Activated CD4-positive, alpha-beta T cell treated with anti-CD3 and anti-CD28 coated beads, Interleukin-2, amount 50 U/mL, for 4 hours (primary cell): ENCODE data around the gene ZNF396.

Experiments used
- DNase-seq, 2 experiments: peaks; one replicate each; pipeline ENCODE4 v3.0.0-alpha.2; 2020

Gene ZNF396

DNA sequence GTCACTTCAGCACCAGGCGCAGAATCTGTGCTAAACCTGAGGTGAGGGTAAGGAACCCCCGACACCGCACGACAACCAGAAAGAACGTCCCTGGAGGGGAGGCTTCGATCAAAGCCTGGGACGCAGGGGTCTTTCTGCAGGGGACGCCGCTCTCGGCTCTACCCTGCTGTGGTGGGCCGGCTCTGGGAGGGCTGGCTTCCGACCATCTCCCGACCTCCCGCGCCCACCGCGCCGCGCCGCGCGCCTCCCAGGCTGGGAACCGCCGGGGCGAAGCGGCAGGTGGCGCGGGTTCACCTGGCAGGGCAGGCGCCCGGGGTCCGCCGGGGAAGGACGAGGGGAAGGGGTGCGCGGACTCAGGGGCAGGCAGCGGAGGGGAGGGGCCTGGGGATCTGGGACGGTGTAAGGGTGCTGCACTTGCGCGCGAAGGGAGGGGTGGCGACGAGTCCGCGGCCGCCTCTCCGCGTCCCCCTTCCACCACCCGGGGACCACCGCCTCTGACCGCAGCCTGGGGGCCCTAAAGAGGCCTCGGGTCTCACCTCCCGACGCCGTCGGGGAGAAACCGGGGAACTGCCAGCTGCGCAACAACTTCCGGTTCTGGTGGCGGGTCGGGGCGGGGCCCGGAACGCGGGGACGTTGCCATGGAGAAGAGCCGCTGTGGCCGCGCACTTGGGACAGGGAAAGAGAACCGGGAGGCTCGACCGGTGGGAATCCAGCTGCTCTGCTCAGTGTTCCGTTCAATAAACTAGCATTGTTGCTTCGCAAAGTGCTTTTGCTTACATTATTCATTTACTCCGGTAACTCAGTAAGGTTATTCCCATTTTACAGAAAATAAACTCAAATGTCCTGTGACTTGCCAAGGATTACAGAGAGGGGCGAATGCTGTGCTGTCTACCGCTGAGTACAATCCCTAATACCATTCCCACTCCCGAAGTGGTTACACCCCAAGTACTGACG, at the start of gene ZNF396:
TSS of gene ZNF396 (minus strand) at position 596 of the 954 bp plus-strand sequence. CDS start 3,045 bp downstream, outside the sequence.
- peak; percentile 43 to 52 for DNase-seq

DNA sequence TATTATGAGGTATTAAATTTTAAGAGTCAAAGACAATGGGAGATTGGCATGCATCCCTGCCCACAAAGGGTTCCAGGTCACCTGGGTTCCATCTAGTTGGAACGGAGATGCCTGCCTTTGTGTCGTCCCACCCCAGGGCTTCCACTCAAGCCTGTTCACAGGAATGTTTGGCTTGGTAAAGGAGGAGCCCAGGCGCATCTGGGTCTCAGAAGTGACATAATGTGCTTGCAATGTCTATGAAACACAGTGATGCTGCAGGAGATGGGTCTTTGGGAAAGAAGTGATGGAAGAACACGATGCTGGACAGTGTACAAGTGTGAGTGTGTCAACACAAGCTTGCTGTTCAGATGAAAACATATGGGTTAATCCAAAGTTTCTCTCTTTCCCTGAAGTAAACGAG, 49.6 kb upstream of the ZNF396 start:
- DNase-seq = no peak

DNA sequence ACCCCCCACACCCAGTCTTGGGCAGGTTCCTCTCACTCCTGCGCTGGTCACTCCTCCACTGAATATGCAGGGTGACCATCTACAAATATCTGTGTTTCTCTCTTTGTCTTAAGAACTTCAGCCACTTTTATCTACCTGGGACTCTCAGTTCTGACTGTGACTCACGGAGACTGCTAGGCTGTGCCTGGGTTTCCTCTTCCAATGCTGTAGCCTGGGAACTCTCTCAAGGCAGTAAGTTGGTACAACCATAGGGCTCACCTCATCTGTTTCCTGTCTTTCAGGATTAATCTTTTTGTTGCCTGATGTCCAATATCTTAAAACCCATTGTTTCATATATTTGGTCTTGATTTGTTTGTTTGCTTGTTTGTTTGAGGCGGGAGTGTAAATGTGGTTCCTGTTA, 47.2 kb upstream of the ZNF396 start:
- no peak for DNase-seq

DNA sequence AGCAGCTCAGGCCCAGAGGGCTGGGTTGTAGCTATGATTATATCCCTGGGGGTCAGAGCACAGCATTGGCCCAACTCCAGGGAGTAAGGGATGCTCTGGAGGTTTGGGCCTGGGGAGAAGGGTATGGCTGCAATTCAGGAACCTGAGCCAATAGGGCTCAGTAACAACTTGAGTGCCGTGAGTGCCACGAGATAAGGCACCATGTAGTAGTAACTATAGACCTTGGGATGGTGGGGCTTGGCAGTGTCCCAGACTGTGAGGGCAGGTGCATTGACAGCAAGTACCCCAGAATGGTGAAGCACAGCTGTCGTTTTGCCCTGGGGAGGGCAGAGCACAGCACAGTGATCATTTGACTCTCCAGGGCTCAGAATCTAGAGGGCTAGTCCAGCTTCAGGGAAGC, 45.1 kb upstream of the ZNF396 start:
- DNase-seq = no peak

DNA sequence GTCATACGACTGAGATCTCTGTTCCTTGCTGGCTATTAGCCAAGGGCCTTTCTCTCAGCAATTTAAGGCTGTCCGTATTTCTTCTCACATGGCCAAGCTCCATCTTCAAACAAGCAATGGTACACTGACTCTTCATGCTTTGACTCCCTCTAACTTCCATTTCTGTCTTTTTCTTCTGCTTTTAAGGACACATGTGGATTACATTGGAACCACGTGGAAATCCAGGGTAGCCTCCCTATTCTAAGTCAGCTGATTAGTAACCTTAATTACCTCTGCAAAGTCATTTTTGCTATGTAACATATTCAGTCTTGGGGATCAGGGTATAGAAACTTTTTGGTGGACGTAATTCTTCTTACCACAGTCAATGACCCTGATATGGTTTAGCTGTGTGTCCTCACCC, 41.5 kb upstream of the ZNF396 start:
- no peak for DNase-seq

DNA sequence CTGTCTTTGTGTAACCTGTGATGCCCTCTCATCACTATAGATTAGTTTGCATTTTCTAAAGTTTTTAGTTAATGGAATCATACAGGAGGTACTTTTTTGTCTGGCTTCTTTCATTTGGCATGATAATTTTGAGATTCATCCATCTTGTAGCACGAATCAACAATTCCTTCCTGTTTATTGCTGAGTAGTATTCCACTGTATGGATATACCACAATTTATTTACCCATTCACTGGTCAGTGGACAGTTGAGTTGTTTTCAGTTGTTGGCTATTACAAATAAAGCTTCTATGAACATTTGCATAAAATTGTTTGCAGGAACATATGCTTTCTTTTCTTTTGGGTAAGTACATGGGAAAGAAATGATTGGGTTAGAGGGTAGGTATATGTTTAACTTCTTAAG, 40.1 kb upstream of the ZNF396 start:
- no peak for DNase-seq

DNA sequence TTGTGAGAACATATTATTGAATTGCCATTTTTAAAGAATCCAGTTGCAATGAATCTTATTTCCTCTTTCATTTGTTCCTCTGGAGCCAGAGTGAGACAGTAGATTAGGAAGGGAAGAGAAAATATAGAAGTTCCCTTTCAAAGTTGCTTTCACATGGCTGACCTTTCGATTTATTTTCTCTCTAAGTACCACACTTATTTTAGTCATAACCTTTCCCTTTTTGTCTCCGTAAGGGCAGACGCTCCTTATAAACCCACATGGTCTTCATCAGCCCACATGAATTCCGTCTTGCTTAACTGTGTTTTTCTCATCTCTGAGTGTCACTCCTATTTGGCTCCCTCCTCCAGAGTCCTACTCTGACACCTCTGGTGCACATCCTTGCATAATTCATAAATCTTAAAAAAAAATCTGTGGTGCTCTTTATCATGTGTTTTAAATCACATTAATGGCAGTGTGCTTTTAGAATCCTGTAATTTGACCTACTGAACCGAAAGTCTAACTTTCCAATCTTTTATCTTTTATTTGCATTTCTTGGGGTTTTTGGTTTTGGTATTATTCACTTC, 38.5 kb upstream of the ZNF396 start:
- DNase-seq = no peak

DNA sequence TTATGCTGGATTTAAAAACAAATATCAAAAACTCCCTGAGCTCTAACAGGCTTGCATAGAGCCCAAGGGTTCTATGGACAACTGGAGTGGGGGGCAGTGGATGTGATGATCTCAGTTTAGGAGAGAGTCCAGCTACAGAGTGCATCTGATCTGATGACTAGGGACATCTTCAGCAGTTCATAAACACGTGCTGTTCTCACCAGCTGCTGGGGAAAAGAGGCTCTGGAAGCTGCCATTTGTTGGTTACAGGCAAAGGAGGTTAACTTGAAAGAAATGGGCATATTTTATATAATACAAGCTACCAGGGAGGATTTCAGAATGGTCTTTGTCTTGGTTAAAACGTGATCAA, 36.0 kb upstream of the ZNF396 start:
- DNase-seq = no peak

DNA sequence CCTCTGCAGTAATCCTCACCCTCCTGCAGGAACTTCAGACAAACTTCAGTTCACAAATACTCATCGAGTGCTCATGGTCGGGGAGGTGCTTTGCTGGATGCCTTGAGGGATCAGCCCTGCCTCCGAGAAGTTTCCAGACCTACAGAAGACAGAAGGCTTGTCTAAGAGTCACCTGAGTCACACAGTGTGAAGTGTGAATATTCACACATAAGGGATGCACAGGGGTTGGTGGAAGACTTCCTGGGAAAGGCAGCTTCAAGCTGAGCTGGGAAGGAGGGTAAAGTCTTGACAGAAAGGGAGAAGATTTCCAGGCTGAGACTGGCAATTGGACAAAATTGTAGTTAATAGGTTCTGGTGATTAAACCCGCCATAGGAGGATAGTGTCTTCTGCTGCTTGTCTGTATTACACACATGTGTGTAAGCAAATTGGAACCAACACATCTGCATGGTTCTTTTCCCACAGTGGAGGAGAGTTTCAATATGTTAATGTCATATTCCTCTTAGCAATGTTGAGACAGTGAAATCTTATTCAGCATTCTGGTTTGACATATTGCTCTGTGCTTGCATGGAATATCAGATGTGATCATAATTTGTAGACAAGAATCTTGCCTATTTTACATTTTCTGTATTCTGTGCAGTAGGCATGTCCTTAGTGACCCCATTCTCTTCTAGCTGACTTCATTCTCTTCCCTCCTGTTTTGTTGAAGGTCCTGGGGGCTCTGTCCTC, 34.7 kb upstream of the ZNF396 start:
- no peak for DNase-seq

DNA sequence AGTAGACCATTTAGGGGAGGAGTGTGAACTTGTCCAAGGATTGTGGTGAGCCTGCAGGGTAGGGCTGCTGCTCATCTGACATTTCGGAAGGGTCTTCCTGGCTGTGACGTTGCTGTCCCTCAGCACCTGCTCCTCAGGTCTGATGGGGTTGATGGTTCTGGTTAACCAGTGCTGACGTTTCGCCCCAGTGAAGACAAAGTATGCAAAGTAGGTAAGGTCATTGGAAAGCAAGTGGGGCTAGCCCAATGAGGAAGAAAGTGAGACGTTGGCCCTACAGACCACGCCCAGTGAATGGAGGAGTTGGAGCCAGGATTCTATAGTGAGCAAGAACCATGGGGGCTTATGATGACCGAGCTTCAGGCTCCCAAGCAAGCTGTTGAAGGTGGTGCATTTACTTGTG, 33.4 kb upstream of the ZNF396 start:
- no peak for DNase-seq

DNA sequence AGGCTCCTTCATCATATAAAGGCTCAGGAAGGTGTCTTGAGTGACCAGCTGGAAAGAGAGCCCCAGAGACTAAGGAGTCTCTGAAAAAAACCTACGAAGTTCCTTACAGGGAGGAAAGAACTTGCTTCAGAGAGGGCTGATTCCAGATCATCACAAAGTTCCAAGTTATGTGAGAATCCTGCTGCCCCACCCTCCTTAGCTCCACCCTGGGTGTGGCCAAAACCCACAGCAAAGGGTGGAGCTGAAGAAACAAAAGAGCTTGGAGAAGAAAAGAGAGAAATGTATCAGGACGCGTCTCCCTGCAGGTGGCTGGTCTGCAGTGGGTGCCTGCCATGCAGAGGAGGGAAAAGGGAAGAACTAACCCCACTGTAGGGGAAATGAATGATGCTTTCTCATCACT, 32.8 kb upstream of the ZNF396 start:
- no peak for DNase-seq

DNA sequence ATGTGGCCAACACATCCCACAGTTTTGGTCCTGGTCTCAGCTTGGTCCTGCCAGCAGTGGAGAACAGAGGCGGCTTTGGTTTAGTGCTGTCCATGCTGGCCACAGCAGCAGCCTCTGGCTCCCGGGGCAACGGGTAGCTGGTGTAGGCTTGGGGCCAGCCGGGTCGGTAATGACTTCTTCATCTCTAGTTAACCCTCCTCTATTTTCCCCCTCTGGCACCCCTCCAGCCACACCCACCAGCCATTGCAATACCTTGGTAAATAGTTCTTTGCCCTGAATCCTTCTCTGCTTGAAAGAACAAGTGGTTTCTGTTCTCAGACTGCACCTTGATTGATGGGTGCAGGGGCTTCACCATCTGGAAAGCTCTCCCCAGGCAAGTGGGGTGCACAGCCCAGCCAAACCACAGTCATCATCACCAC, 31.7 kb upstream of the ZNF396 start:
- no peak for DNase-seq

DNA sequence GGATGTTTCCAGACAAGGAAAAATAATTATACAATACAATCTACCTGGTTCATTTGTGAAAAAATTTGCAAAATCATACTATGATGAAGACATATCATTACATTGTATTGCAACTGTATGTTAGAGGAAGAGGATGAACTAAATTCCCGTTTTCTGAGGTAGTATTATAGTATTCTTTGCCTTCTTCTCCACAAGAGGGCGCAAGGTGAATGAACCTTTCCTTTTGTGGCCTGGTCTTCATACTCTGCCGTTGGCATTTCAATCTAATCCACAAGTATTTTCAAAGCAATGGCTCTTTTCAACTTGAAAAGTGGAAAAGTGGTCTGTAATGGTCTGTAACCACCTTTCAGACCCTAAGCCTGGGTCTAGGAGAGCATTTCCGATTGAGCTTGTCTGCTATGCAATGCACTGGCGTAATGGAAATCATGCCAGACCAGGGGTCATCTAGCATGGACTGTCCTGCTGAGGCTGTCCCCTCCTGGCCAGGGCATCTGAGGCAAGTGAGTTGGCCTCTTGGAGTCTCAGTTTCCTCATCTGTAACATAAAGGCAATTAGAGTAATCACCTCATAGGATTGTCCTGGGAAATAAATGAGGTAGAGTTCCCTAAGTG, 30.8 kb upstream of the ZNF396 start:
- peak in 1 of 2 experiments; percentile 6 for DNase-seq

DNA sequence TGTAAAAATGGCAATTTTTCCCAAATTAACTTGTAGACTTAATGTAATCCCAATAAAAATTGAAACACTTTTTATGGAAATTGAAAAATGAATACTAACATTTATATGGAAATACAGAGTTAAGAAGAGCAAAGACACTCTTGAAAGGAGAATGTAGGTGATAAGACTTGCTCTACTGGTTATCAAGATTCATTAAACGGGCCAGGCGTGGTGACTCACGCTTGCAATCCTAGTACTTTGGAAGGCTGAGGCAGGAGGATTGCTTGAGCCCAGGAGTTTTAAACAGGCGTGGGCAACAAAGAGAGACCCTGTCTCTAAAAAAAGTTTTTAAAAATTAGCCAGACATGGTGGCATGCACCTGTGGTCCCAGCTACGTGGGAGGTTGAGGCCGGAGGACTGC, 29.5 kb upstream of the ZNF396 start:
- DNase-seq = no peak

DNA sequence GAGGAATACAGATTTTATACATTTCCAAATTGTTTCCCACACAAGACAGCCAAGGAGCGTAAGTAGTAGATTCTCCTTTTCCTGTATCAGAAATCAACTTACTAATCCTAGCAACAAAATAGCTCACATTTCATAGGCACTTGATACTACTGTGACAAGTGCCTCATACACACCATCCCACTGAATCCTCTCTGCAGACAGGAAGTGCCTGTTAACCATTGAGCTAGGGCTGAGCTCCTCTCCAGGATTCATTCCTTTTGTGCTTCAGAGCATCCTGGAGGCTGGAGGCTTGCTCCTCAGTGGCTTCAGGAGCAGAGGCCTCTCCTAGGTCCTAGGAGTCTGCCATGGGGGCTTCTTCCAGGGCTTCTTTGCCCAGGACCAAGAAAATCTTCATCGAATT, 20.8 kb upstream of the ZNF396 start:
- no peak for DNase-seq

DNA sequence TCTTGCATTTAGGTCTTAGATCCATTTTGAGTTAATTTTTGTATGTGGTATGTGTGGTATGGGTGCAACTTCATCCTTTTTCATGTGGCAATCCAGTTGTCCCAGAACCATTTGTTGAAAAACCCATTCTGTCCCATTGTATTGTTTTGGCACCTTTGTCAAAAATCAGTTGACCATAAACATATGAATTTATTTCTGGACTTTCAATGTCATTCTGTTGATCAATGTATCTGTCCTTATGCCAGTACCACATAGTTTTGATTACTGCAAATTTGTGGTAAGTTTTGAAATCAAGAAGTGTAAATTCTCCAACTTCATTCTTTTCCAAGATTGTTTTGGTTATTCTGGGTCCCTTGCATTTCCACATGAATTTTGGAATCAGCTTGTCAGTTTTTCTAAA, 16.6 kb upstream of the ZNF396 start:
- DNase-seq = no peak

DNA sequence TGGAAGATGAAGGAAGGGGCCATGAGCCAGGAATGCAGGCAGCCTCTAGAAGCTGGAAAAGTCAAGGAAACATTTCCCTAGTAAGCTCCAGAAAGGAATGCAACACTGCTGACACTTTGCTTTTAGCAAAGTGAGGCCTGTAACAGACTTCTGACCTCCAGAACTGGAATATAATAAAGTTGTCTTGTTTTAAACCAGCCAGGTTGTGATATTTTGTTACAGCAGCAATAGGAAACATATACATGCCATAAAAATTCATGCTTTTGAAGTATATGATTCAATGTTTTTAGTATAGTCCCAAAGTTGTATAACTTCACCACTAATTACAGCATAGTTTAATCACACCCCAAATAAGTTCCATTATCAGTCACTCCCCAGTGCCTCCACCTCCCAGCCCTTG, 15.2 kb upstream of the ZNF396 start:
- DNase-seq = no peak

DNA sequence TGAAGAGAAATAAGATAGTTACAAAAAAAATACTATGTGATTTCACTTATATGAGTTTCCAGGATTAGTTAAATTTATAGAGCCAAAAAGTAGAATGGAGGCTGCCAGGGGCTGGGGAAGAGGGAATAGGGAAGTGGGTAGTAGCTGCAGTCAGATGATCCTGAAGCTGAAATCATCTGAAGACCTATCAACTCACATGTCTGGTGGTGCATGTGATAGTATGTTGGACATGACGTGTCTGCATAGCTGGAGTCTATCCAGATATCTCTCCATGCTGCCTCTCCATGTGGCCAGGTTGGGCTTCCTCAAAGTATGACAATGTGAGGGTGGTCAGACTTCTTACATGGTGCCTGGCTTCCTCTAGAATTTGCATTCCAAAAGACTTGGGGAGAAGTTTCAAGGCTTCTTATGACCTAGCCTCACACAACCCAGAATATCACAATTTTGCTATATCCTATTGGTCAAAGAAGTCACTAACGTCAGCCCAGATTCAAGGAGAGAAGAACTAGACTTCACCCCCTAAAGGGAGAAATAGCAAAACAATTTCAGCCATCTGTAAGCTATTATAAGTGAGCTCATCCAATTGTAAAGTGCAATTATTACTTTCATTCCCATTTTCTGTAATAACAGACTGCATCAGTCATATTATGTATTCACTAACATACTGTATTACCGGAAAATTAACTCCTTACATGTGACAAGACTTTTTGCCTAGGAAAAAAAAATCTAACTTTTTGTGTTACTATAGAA, 14.0 kb upstream of the ZNF396 start:
- DNase-seq = no peak

DNA sequence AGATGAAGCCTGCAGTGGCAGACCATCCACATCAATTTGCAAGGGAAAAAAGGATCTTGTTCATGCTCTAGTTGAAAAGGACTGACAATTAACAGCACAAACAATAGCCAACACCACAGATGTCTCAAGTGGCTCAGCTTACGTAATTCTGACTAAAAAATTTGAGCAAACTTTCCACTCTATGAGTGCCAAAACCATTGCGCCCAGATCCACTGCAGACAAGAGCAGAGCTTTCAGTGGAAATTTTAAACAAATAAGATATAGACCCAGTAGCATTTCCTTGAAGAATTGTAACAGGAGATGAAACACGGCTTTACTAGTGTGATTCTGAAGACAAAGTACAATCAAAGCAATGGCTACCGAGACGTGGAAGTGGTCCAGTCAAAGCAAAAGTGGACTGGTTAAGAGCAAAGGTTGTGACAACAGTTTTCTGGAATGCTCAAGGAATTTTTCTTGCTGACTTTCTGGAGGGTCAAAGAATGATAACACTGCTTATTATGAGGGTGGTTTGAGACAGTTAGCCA, 12.0 kb upstream of the ZNF396 start:
- no peak for DNase-seq

DNA sequence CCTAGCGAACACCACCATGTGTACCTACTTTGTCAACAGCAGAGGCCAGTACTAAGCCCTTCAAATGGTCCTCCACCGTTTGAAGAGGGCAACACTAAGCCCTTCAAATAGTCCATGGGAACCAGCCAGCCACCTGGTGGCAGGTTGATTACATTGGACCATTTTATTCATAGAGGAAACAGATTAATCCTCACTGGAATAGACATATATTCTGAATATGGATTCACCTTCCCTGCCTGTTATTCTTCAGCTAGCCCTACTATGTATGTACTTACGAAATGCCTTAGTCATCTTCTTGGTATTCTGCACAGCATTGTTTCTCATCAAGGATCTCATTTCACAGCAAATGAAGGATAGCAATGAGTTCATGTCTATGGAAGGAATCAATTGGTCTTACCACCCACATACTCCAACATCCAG, 10.0 kb upstream of the ZNF396 start:
- no peak for DNase-seq

DNA sequence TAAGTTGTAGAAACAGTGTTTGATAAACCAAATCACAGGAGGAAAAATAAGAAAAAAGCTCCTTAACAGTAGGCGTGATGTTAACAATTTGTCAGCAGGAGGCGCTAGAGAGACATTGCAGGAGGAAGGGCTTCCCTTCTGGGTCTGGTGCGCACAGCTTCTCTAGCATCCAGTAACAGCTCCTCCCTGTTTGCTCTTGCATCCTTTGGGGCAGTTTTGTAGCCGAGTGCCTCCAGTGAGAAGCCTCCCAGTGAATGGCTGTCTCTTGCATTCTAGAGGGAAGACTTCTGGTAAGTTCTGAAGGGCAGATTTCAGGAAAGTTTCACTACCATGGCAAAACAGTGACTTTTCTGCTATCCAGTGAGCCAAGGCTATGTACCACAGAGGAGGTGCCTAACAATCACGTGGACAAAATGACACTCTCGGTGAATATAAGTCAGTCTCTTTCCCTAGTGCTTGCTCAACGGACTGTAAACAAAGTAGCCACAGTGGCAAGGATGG, 9.5 kb upstream of the ZNF396 start:
- peak; percentile 41 to 46 for DNase-seq

DNA sequence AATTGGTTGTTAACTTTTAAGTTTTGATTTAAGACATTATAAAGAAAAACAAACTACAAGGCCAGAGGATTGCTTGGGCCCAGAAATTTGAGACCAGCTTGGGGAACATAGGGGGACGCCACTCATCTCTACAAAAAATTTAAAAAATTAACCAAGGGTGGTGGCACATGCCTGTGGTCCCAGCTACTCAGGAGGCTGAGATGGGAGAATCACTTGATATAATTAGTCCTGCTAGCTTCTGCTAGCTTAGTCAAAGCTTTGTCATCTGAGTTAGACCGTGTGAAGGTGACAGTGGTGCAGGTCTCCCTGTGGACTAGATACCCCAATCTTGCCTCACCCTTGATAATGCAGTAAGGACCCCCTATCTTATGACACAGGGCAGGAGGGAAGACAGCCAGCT, 6.0 kb upstream of the ZNF396 start:
- no peak for DNase-seq
